H54 (cell line): ENCODE measurements around the gene ERC1.
"Not testable (repeated sequence)": the region's sequence is repeated elsewhere in the genome, so short reads cannot be mapped to it uniquely, and the experiment has no call there.

ENCODE experiments used
- DNase-seq: peaks from one replicate; pipeline ENCODE4 v3.0.0; 2011; ENCODE audit warnings: low spot score, mixed read lengths; ENCODE audit not compliant: insufficient read length
- FAIRE-seq: peaks from 3 replicates; lab custom pipeline; 2011; peaks lifted over from hg19 to GRCh38; lab: Jason Lieb, UNC
- POLR2A ChIP-seq: IDR thresholded peaks from 2 replicates; pipeline ENCODE4 v1.6.1; 2011; ENCODE audit warnings: low read depth, mild to moderate bottlenecking, low read length

ERC1 gene

DNA sequence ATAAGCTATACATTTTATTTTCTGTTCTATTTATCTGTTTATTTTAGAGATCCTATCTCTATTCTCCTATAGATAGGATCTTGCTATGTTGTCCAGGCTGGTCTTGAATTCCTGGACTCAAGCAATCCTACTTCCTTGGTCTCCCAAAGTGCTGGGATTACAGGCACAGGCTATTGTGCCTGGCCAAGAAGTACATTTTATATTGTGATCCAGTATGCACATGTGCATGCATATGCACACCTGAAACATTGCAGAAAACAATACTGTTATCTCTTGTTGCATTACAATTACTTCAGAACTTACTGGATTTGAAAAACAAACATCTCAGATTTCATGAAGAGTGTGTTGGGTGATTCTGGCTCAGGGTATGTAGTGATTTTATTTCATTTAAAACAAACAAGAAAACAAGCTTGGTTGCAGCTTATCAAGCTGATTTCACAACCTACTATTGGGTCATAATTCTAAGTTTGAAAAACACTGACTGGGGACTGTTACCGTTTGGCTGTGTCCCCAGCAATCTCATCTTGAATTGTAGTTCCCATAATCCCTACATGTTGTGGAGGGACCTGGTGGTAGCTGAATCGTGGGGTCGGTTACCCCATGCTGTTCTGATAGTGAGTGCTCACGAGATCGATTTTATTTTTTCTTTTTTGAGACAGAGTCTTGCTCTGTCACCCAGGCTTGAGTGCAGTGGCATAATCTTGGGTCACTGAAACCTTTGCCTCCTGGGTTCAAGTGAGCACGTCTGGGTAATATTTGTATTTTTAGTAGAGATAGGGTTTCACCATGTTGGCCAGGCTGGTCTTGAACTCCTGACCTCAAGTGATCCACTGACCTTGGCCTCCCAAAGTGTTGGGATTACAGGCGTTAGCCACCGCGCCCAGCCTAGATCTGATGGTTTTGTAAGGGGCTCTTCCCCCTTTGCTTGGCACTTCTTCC lies 31.3 kb downstream of the ERC1 start:
- DNase-seq = no peak
- no peak for FAIRE-seq
- TF ChIP-seq POLR2A = no peak

GRCh38 chr12:1030779-1031178 lies 39.8 kb downstream of the ERC1 start:
- no peak for DNase-seq
- FAIRE-seq = no peak
- TF ChIP-seq POLR2A = no peak

DNA sequence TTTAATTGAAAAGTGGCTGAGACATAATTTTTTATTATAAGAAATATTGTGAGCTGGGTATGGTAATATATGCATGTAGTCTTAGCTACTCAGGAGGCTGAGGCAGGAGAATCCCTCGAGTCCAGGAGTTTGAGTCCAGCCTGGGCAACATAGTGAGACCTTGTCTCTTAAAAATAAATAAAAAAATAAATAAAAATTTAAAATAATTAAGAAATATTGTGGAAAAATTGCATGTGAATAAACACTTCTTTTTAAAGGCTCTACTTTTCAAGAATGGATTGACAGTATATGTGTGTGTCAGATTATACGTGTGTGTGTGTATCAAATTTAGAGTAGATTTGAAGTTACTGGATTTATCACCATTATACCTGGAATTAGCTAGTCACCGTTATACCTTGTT lies 43.2 kb downstream of the ERC1 start:
- no peak for FAIRE-seq
- TF ChIP-seq POLR2A = no peak

GRCh38 chr12:1034751-1035457 lies 43.9 kb downstream of the ERC1 start:
- FAIRE-seq (no peak), DNase-seq (no peak)
- no peak for TF ChIP-seq POLR2A

More for the DNA sequence above, 43.2 kb downstream of the ERC1 start:
- no peak for DNase-seq

- DNase-seq (no peak), FAIRE-seq (peak; percentile 82)
- no peak for TF ChIP-seq POLR2A
These were observed 50.5 kb downstream of the ERC1 start for GRCh38 chr12:1041478-1041877.

- FAIRE-seq (peak; percentile 38), DNase-seq (no peak)
- no peak for TF ChIP-seq POLR2A
These were observed 53.2 kb downstream of the ERC1 start for GRCh38 chr12:1044199-1044598.

- FAIRE-seq (peak; percentile 66), DNase-seq (no peak)
- no peak for TF ChIP-seq POLR2A
These were observed 53.7 kb downstream of the ERC1 start for GRCh38 chr12:1044696-1045095.

GRCh38 chr12:1046727-1047126 lies 55.7 kb downstream of the ERC1 start:
- DNase-seq (no peak), FAIRE-seq (peak; percentile 80)
- no peak for TF ChIP-seq POLR2A

DNA sequence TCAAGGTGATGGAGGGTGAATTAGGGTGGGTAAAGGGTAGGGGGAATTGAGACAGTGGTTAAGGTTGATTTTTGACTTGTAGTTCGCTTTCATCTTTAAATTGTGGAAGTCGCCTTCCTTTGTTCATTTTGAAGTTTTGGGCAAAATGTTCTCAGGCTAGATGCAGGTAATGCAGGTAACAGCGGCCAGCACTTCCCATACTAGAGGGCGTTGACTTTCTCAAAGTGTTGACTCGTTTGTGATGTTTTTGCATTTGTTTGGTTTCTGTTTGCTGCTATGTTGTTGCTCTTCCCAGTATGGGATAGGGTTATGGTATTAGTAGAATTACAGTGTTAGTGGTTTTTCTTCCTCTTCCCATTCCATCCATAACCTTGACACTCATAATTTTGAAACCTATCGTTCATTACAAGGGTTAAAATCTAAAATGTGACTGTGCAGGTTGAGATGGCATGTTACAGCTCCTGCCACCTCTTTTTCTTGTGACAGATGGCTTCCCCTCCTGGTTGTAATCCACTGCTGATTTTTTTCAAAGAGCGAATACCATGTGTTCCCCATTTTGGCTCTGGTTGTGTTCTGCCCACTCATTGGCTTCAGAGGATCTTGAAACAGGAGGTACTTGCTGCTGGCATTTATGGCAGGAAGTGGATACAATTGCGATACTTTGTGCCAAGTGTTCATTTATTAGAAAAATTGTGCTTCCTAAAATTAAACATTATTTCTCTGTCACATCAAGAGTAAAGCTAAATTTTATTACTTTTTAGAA lies 57.1 kb downstream of the ERC1 start:
- no peak for DNase-seq
- TF ChIP-seq POLR2A = no peak
- peak; percentile 27 for FAIRE-seq

DNA sequence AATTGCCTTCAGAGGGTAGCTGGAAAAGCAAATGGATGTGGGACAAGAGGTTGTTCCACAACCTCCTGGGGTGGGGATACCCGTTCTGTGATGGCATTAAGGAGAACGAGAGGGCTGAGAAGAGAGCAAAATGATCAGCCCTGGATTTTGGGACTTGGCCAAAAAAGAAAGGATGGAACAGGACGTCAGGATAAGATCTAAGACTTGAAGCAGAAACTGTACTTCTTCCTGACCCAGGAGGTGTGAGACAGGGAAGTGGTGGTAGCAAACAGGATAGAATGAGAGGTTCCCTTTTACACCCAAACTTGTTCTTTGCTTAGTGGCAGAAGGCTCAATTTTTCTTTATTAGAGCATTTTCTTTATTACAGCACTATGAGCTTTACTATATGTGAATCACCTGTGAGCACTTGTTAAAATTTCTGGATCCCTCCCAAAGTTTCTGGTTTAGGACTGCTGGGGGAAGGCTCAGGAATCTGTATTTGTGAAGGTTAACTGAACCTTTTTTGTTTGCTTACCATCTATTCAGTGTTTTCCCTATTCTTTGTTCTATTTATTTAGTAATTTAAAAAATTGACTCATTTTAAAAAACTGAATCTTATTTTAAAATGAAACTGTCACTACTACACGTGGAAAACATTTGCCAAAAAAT lies 59.2 kb downstream of the ERC1 start:
- DNase-seq (no peak), FAIRE-seq (no peak)
- TF ChIP-seq POLR2A = no peak

DNA sequence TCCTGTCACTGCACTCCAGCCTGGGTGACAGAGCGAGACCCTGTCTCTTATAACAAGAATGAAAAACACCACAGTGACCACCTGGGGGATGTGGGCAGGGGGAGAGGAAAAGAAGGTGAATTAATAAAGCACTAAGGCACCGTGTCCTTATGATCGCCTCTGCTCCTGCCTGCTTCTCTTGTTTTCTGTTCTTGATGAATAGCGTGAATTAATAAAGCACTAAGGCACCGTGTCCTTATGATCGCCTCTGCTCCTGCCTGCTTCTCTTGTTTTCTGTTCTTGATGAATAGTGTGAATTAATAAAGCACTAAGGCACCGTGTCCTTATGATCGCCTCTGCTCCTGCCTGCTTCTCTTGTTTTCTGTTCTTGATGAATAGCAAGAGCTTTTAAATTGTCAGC lies 60.6 kb downstream of the ERC1 start:
- not testable (repeated sequence) for FAIRE-seq, DNase-seq

DNA sequence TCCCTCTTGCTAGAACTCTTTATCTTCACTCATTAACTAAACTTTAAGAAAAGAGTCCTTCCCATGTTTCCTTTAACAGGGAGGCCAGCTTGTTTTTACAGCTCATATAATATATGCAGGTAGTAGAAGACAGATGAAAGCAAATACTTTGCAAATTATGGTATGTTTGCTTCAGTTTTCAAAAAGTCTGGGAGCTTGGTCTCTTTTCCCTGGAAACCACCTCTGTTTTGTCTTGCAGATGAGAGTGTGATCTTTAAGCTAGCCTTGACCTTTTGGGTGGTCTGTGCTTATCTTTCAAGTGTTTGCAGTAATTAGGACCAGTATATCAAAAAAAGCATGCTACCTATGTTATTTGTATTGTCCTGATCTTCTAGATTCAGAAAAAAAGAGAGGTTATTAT lies 62.7 kb downstream of the ERC1 start:
- DNase-seq (no peak), FAIRE-seq (no peak)

DNA sequence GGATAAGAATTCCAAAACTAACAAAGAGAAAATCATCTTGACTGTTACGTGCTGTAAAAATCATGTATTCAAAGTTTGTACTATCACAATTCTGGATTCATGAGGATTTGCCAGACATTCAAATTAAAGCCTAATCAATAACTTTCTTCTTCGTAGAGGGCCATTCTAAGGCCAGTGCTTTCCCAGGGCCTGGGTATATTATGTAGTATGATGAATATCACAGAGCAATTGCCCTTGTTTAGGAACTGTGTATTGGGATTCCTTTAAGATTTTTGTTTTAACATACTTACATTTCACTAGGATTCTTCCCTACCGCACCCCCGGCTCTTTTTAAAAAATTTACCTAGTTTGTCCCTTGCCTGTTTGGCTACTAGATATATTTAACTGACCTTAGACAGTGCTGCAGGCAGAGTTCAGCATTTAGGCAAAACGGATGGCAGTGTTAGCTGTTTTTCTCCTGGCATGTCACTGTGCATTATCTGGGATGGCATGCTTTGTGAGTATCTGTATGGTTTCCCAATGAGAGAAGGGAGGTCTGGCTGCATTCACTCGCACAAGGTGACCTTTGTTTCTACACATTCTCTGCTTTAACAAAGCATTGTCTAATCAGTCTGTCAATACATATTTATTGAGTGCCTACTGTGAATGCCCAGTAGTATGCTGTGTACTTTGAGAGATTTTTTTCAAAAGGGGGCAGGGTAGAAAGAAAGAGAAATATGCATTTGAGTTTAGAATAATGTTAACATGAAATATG lies 63.3 kb downstream of the ERC1 start:
- TF ChIP-seq POLR2A = no peak
- FAIRE-seq (peak; percentile 36), DNase-seq (no peak)

More for the DNA sequence above, 62.7 kb downstream of the ERC1 start:
- TF ChIP-seq POLR2A = no peak
